Myocyte (in vitro differentiated cells): ENCODE data around the gene SLC4A7. TPM values are rescaled to one million over a fixed set of nuclear protein-coding genes. Genes with fewer than 3 reads are reported as not detected.

Experiments
- DNase-seq: peaks from one replicate; pipeline ENCODE4 v3.0.0-alpha.2; 2012; ENCODE audit warnings: low read depth
- total RNA-seq: library from RNA; depleted of rRNA; stranded (reverse); fragments of >200 nt; gene quantifications from 2 replicates; pipeline ENCODE4 v1.2.3, GENCODE V29; 2014

Gene SLC4A7
- total RNA-seq, 1 donor from 2014 or later = 61.3 TPM

GRCh38 chr3:27326202-27326601 lies 158.0 kb downstream of the SLC4A7 start:
- peak; percentile 27 for DNase-seq

- no peak for DNase-seq
Observed at GRCh38 chr3:27325419-27325818, 158.8 kb downstream of the SLC4A7 start.

- no peak for DNase-seq
Observed at GRCh38 chr3:27324686-27325085, 159.5 kb downstream of the SLC4A7 start.

- DNase-seq = no peak
Observed at GRCh38 chr3:27323087-27323570, 161.1 kb downstream of the SLC4A7 start.

Other genes with a start within 250 kb of the SLC4A7 start
- gene NEK10, start 115.0 kb downstream of the SLC4A7 start, total RNA-seq = 4.7 and 5.0 TPM in 2 replicates
- not detected in 2 replicates for gene EOMES, start 237.9 kb upstream of the SLC4A7 start, total RNA-seq